Parathyroid adenoma (tissue), 2 donors: ENCODE results near the gene FAM184A.
"Not testable (repeated sequence)": the region's sequence is repeated elsewhere in the genome, so short reads cannot be mapped to it uniquely, and the experiment has no call there.

ENCODE experiments used
- H2AFZ ChIP-seq: fragments of 300-600 bp; sonication (generic); one replicate; pipeline ENCODE4 v1.7.0; 2017; ENCODE audit warnings: antibody characterized with exemption, mild to moderate bottlenecking
- H3K27ac ChIP-seq: fragments of 300-600 bp; sonication (generic); one replicate; pipeline ENCODE4 v1.7.0; 2017
- H3K27me3 ChIP-seq: fragments of 300-600 bp; sonication (generic); one replicate; pipeline ENCODE4 v1.7.0; 2017; ENCODE audit warnings: low read length; ENCODE audit not compliant: control insufficient read depth, insufficient read depth
- H3K36me3 ChIP-seq: fragments of 300-600 bp; sonication (generic); one replicate; pipeline ENCODE4 v1.7.0; 2017; ENCODE audit warnings: low read length; ENCODE audit not compliant: control insufficient read depth, insufficient read depth
- H3K4me1 ChIP-seq: fragments of 300-600 bp; sonication (generic); one replicate; pipeline ENCODE4 v1.7.0; 2017; ENCODE audit warnings: control low read depth
- H3K4me2 ChIP-seq: fragments of 300-600 bp; sonication (generic); one replicate; pipeline ENCODE4 v1.7.0; 2017; ENCODE audit warnings: low read length
- H3K4me3 ChIP-seq: fragments of 300-600 bp; sonication (generic); one replicate; pipeline ENCODE4 v1.7.0; 2017; ENCODE audit warnings: low read depth, low read length
- H3K79me2 ChIP-seq: fragments of 300-600 bp; sonication (generic); one replicate; pipeline ENCODE4 v1.7.0; 2017; ENCODE audit warnings: control low read depth
- H3K9ac ChIP-seq: fragments of 300-600 bp; sonication (generic); one replicate; pipeline ENCODE4 v1.7.0; 2017; ENCODE audit warnings: mild to moderate bottlenecking
- H3K9me3 ChIP-seq: fragments of 300-600 bp; sonication (generic); one replicate; pipeline ENCODE4 v1.7.0; 2017; ENCODE audit warnings: low read length; ENCODE audit not compliant: control insufficient read depth
- TF ChIP-seq, protein P1 (sequence below): fragments of 300-600 bp; sonication (generic); IDR thresholded peaks from one replicate; pipeline ENCODE4 v1.7.0; 2017; ENCODE audit warnings: antibody characterized with exemption, mild to moderate bottlenecking
- donor health status: primary hyperparathyroidism.

FAM184A gene

DNA sequence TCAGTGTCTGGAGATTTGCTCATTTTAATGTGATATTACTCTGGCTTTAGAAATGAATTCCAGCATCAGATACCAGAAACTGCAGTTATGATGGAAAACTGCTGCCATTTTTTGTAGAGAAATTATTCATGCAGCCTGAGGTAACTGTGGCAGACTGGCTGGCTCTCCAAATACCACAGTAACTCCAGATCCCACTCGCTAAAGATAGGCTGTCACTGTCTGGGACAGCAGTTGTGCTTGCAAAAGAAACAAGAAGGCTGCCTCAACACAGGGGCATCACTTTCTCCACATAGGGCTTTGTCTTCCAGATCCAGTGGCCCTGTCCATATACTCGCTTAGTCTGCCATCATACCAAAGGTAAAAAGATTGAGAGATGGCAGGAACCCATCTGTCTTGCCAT is 52.7 kb downstream of the FAM184A start:
- H3K27me3 ChIP-seq: no peaks in the 10 kb centered on the region
- H3K9ac ChIP-seq: no peak overlapping the region
- H3K4me1 ChIP-seq: no peaks in the 10 kb centered on the region
- no peaks in the 10 kb centered on the region for H3K9me3 ChIP-seq
- no peaks in the 10 kb centered on the region for H3K79me2 ChIP-seq
- H3K27ac ChIP-seq: no peak overlapping the region
- no peak overlapping the region for H3K4me3 ChIP-seq
- TF ChIP-seq, protein P1, sequence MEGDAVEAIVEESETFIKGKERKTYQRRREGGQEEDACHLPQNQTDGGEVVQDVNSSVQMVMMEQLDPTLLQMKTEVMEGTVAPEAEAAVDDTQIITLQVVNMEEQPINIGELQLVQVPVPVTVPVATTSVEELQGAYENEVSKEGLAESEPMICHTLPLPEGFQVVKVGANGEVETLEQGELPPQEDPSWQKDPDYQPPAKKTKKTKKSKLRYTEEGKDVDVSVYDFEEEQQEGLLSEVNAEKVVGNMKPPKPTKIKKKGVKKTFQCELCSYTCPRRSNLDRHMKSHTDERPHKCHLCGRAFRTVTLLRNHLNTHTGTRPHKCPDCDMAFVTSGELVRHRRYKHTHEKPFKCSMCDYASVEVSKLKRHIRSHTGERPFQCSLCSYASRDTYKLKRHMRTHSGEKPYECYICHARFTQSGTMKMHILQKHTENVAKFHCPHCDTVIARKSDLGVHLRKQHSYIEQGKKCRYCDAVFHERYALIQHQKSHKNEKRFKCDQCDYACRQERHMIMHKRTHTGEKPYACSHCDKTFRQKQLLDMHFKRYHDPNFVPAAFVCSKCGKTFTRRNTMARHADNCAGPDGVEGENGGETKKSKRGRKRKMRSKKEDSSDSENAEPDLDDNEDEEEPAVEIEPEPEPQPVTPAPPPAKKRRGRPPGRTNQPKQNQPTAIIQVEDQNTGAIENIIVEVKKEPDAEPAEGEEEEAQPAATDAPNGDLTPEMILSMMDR: no peak
- H3K36me3 ChIP-seq: no peaks in the 10 kb centered on the region
- no peak overlapping the region for H2AFZ ChIP-seq
- H3K4me2 ChIP-seq: no peak overlapping the region

DNA sequence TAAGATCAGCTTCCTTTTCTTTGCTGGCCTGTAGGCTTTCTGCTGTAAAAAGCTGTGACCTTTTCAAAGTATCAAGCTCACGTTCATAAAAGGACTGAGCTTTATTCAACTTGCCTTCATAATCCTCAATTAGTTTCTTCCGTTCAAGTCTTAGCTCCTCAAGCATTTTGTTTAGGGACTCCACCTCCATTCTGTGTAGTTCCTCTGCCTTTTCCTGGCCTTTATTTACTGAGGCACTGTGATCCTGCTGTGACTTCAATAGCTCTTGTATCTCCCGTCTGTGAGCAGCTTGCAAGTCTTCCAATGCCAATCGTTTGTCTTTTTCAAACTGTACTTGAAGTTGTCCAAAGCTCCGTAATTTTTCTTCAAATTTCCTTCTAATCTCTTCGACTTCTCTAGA is 54.4 kb downstream of the FAM184A start:
- Histone ChIP-seq H3K4me3 (no peak overlapping the region), H2AFZ (no peak overlapping the region), H3K9ac (no peak overlapping the region), H3K79me2 (no peaks in the 10 kb centered on the region), H3K27ac (no peak overlapping the region), H3K4me2 (no peak overlapping the region), H3K9me3 (no peaks in the 10 kb centered on the region), H3K27me3 (no peaks in the 10 kb centered on the region), H3K36me3 (no peaks in the 10 kb centered on the region), H3K4me1 (no peaks in the 10 kb centered on the region)
- TF ChIP-seq, protein P1: no peak

DNA sequence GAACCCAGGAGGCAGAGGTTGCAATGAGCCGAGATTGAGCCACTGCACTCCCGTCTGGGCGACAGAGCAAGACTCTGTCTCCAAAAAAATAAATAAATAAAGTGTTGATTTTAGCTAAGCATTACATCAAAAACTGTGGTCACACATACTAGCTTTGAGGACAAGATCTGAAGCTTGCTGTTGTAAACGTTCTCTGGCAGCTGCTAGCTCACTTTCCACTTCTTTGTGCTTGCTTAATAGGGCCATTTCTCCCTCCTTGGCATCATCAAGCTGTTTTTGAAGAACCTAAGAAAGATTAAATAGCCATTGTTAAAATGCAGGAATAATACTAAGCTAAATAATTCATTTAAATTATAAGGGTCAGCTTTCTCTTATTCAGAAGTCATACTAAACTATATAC is 55.7 kb downstream of the FAM184A start:
- H3K4me2 ChIP-seq: no peak overlapping the region
- H3K27ac ChIP-seq: no peak overlapping the region
- H3K9ac ChIP-seq: no peak overlapping the region
- no peak overlapping the region for H3K4me3 ChIP-seq
- no peaks in the 10 kb centered on the region for H3K36me3 ChIP-seq
- H3K27me3 ChIP-seq: no peaks in the 10 kb centered on the region
- no peaks in the 10 kb centered on the region for H3K9me3 ChIP-seq
- no peak overlapping the region for H2AFZ ChIP-seq
- no peaks in the 10 kb centered on the region for H3K4me1 ChIP-seq
- no peaks in the 10 kb centered on the region for H3K79me2 ChIP-seq
- TF ChIP-seq, protein P1: no peak

DNA sequence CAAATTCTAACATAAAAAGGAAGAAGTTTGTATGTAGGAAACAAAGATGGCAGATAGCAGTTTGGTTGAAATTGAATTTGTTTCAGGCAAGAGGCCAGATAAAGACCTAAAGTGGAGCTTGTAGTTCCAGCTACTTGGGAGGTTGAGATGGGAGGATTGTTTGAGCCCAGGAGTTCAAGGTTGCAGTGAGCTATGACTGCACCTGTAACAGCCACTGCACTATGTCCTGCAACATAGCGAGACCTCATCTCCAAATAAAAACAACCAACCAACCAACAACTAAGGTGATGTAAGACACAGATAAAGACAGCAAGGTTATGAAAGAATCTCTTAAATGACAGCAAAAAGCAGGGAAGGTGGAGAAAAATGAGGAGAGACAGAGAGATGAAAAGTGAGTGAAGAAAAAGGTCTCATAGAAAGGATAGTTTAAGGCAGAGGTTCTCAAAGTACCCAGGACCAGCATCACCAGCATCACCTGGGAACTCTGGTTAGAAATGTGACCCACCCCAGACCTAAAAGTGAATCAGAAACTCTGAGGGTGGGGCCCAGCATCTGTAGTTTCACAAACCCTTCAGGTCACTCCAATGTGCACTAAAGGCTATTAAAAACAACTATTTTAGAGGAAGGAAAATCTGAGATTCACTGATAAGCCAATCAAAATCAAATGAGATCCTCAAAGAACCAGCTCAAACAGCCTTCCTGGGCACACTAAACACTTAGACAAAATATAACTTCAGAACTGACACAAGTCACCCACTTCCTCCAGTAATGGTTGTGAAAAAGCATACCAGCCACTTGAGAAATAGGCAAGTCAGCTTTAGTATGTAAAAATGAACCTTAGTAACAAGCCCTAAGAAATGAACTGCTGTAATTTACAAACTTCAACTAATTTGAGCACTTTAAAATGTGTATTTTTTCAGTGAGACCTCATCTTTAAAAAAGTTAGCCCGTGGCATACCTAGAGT is 57.6 kb downstream of the FAM184A start:
- H3K4me1 ChIP-seq: no peaks in the 10 kb centered on the region

DNA sequence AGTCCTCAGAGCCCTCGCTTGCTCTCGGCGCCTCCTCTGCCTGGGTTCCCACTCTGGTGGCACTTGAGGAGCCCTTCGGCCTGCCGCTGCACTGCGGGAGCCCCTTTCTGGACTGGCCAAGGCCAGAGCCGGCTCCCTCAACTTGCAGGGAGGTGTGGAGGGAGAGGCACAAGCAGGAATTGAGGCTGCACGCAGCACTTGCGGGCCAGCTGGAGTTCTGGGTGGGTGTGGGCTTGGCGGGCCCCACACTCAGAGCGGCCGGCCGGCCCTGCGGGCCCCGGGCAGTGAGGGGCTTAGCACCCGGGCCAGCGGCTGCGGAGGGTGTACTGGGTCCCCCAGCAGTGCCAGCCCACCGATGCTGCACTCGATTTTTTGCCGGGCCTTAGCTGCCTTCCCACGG is 63.3 kb downstream of the FAM184A start:
- H3K9ac ChIP-seq, H2AFZ ChIP-seq, H3K4me2 ChIP-seq, H3K36me3 ChIP-seq, H3K27ac ChIP-seq, H3K9me3 ChIP-seq, H3K27me3 ChIP-seq, H3K4me1 ChIP-seq, H3K4me3 ChIP-seq, H3K79me2 ChIP-seq: not testable (repeated sequence)

More for the DNA sequence above, 57.6 kb downstream of the FAM184A start:
- H3K79me2 ChIP-seq: no peaks in the 10 kb centered on the region
- no peaks in the 10 kb centered on the region for H3K36me3 ChIP-seq
- no peak overlapping the region for H3K4me2 ChIP-seq
- H3K4me3 ChIP-seq: no peak overlapping the region
- H3K9ac ChIP-seq: no peak overlapping the region
- no peak overlapping the region for H3K27ac ChIP-seq
- TF ChIP-seq, protein P1: no peak
- no peaks in the 10 kb centered on the region for H3K27me3 ChIP-seq
- no peak overlapping the region for H2AFZ ChIP-seq
- no peaks in the 10 kb centered on the region for H3K9me3 ChIP-seq
